ENCODE results near the gene LARP1.

The LARP1 gene

DNA sequence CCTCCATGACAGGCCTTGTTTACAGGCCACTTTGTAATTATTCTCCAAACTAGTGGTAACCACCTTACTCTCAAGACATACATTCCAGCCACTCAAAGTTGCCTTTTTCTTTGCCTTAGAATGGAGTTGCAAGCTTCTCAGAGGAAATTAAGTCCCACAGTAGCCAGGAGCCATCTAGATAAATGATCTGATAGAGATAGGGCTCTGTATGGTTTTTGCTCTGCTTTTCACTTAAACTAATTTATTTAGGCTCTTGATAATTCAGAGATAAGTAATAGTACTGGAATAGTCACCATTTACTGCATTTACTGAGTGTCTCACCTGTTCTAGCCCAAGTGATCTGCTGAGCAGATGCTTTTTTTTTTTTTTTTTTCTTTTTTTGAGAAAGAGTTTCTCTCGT, 7.5 kb downstream of the LARP1 start:
- DNase-seq: no peak

- no peak for DNase-seq
Measured at GRCh38 chr5:154764967-154765366, 9.8 kb downstream of the LARP1 start.

GRCh38 chr5:154765396-154765925, 10.3 kb downstream of the LARP1 start:
- DNase-seq: no peak

- no peak for DNase-seq
Measured at GRCh38 chr5:154766558-154767281, 11.5 kb downstream of the LARP1 start.

DNA sequence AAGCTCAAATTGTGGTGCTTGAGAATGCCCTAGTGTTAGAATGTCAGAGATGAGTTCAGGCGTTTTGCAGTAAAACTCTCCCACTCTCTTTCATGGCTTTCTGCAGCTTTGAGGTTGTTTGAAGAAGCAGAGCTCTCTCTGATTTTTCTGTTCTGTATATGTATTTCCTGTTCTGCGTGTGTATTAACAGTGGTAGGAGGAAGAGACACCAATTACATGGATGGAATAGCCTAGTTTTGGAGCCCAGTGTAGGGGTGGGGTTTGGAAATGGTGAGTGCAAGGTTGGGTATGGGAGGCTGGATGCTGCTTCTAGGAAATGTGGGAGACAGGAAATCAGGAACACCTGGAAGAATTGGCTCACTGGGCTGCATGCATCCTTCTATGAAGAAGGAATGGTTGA, 12.4 kb downstream of the LARP1 start:
- no peak for DNase-seq

DNA sequence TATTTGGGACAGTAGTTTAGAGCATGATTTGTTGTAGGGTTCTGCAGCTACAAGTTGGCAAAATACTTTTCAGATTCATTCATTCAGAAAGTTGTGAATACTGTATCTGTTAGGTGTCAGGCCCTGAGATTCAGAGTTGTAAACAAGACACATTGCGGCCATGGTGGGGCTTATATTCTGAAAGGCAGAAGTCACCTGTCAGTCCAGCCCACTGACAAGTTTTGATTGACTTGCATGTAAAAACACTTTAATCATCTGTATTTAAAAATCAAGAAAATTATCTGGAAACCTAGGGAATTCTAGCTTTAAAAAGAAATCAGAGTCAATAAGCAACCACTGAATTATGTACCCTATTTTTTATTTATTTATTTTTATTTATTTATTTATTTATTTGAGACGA, 13.0 kb downstream of the LARP1 start:
- no peak for DNase-seq

- no peak for DNase-seq
Measured at GRCh38 chr5:154770111-154770510, 14.9 kb downstream of the LARP1 start.

- no peak for DNase-seq
Measured at GRCh38 chr5:154771383-154771901, 16.3 kb downstream of the LARP1 start.

- DNase-seq: no peak
Measured at GRCh38 chr5:154773326-154773725, 18.1 kb downstream of the LARP1 start.

- no peak for DNase-seq
Measured at GRCh38 chr5:154776167-154776566, 21.0 kb downstream of the LARP1 start.

- no peak for DNase-seq
Measured at GRCh38 chr5:154778534-154778933, 23.4 kb downstream of the LARP1 start.

DNA sequence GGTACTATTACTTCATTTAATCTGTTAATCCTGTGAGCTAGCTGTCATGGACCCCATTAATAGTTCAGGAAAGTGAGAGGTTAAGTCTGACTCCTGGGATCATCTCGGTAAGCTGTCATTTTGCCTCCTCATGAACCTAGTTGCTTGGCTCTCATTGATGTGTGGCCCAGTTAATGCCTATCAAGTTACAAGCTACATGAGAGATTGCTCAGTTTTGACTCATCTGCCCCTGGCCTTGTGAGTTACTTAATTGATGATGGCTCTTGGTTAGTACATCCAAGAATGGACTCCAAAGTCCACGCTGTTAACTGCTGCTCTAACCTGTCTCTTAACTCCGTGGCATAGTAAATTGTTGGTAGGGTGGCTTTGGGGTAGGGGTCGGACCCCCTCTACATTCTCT, 23.9 kb downstream of the LARP1 start:
- DNase-seq: no peak

- no peak for DNase-seq
Measured at GRCh38 chr5:154780128-154780527, 25.0 kb downstream of the LARP1 start.

- DNase-seq: no peak
Measured at GRCh38 chr5:154782326-154782725, 27.1 kb downstream of the LARP1 start.

DNA sequence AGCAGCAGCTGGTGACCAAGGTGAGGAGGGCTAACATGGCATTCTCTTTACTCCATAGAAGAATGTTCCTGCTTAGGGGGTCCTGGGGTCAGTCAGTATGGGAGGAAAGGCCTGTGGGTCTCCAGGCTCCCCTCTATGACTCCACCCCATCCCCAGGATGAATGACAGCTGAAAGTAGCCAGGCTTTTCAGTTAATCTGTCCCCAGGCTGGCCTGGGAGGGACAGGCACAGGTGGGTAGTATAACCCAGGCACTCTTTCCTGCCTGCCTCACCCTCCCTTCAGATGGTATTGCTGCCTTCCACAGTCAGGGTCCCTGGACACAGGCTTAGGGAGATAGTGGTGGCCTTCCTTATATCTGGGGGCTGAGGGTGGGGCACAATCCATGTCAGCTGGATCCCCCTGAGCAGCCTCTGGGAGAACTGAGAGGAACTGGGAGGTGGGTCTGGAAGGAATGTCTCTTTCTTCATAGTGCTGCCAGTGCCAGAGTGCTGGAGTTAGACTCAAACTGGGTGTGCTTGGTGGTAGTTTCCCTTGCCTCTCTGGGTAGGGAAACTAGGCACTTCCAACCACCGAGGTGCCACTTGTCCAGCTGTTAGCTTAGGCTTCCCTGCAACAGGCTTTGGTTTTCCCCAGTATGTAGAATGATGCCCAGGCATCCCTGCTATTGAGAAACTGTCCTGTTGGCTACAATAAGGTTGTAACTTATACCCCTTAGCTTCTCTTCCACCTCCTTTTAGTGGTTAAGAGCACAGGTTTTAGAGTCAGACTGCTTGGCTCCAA, 27.8 kb downstream of the LARP1 start:
- DNase-seq: no peak

GRCh38 chr5:154783774-154784460, 28.7 kb downstream of the LARP1 start:
- DNase-seq: no peak

DNA sequence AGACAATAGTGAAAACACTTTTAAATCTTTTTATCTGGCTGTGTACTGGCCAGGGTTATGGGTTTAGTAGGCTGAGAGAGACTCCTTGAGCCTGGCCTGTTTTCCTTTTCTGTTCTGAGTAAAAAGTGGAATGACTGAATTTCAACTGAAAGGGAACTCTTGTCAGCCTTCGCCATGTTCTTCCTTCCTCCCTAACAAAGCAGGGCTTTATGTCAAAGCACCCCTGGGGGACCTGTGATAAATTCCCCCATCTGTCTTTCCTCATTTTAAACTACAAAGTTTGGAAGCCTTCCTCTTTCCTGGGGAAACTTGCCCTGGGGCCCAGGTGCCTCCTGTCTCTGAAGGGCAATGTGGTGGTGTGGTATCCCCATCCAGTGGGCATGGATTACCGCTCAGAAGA, 29.7 kb downstream of the LARP1 start:
- no peak for DNase-seq

GRCh38 chr5:154786414-154786813, 31.2 kb downstream of the LARP1 start:
- no peak for DNase-seq

DNA sequence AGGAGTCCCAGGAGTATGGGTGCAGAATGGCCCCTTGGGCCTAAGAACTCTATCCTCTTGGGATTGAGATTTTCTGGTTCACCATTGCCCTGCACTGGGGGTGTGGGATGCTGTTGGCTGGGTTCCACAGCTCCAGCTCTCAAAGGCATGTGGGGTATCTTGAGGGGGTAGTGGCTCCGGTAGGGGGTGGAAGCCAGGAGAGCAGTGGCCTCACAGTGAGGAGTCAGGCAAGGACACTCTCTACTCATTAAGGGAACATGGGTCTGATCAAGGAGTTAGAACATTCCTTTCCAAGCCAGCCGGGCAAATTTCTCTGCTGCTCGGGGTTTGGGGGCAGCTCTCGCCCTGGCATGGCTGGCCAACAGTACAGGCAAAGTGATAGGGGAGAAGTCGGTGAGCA, 33.0 kb downstream of the LARP1 start:
- DNase-seq: no peak

DNA sequence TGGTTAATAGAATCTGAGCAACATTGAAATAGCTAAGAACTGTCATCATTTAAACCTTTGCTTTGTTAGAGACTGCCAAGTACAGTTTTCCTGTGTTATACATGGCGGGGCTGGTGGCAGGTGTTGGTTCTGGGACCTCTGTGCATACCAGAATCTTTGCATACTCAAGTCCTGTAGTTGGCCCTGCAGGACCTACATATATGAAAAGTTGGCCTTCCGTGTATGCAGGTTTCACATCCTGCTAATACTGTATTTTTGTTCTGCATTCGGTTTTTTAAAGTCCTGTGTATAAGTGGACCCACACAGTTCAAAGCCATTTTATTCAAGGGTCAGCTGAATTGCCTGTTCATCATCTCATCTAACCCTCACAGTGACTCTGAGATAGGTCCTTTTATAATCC, 36.4 kb downstream of the LARP1 start:
- no peak for DNase-seq

DNA sequence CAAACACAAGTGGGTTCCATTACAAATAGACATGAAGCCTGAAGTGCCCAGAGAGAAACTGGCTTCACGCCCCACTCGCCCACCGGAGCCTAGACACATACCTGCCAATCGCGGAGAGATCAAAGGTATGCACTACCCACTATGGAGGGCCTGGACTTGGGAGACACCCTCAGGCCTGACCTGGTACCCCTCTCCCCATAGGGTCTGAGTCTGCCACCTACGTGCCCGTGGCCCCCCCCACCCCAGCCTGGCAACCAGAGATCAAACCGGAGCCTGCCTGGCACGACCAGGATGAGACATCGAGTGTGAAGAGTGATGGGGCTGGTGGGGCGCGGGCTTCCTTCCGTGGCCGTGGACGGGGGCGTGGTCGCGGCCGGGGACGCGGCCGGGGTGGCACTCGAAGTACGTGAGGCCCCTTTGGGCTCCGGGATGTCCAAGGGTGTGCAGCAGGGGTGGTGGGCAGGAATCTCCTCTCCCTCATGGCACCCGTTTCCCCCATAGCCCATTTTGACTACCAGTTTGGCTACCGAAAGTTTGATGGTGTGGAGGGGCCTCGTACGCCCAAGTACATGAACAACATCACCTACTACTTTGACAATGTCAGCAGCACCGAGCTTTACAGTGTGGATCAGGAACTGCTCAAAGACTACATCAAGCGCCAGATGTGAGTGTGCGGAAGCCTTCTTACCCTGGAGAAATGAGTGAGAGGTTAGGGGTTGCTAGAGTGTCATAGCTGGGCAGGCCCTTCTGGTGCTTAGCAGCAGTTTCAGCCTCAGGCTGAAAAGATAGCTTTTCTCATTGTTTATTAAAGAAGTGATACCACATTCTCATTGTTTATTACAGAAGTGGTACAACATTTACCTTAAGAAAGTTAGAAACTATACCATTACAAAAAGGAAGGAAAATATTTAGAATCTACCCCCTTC, 38.7 kb downstream of the LARP1 start:
- DNase-seq: no peak

DNA sequence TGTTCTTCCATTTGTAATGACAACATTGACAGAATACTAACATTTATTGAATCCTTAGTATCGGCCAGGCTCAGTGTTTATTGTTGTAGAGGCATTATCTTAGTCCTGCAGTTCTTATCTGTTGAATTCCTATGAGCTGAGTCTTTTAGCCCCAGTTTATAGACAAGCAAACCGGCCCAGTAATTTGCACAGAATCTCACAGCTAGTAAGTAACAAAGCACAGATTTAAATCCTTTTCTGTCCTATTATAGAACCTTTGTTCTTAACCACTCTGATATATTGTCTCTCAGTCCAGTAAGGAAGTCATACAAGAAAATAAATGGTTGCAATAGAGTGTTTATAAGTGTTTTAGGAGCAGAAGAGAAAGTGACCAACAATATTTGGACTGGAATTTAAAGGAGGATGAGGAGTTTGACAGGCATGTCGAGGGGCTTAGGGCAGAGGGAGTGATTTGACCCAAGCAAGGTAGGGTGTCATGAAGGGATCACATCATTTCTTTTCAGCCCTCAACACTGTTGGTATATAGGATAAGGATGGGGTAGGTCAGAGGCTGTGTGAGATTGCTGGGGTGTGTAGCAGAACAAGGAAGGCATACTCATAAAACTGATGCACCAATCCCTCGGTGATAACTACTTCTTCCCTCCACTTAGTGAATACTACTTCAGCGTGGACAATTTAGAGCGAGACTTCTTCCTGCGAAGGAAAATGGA, 39.5 kb downstream of the LARP1 start:
- no peak for DNase-seq
